Activated B cell treated with CpG ODN at 0.5 μM for 24 hours (primary cell): ENCODE data around the gene DHRS13. TPM values are rescaled to one million over a fixed set of nuclear protein-coding genes. Genes with fewer than 3 reads are reported as not detected.

Experiments
- ATAC-seq: fragments of 200-7000 bp; cut with Tn5 transposase; one replicate; pipeline ENCODE4 v1.10.0; 2021; ENCODE audit warnings: low read depth, mild to moderate bottlenecking, moderate library complexity
- CTCF ChIA-PET: fragments of 350-600 bp; sonication (Branson Sonifier 250); formaldehyde crosslinking; loops from one replicate; lab custom pipeline; 2021; ENCODE audit warnings: antibody characterized with exemption; lab: Charles Lee
- POLR2A ChIA-PET: fragments of 350-600 bp; sonication (Branson Sonifier 250); formaldehyde crosslinking; loops from one replicate; lab custom pipeline; 2021; ENCODE audit warnings: antibody characterized with exemption; lab: Charles Lee
- DNase-seq: peaks from one replicate; pipeline ENCODE4 v3.0.0; 2022
- H3K27ac Mint-ChIP-seq: one replicate; pipeline ENCODE4 v1.8.0; 2020; ENCODE audit warnings: mixed read lengths
- H3K27me3 Mint-ChIP-seq: one replicate; pipeline ENCODE4 v1.8.0; 2021; ENCODE audit warnings: mixed read lengths
- H3K36me3 Mint-ChIP-seq: one replicate; pipeline ENCODE4 v1.8.0; 2021; ENCODE audit warnings: low read depth, mixed read lengths
- H3K4me1 Mint-ChIP-seq: one replicate; pipeline ENCODE4 v1.8.0; 2021; ENCODE audit warnings: mixed read lengths
- H3K4me3 Mint-ChIP-seq: one replicate; pipeline ENCODE4 v1.8.0; 2020; ENCODE audit warnings: mild to moderate bottlenecking, mixed read lengths
- H3K9me3 Mint-ChIP-seq: one replicate; pipeline ENCODE4 v1.8.0; 2020; ENCODE audit warnings: mixed read lengths
- intact Hi-C: fragments of 100-400 bp; cut with micrococcal nuclease; formaldehyde crosslinking; loops from one replicate; pipeline ENCODE4 v1.15.1; 2024
- total RNA-seq: library from RNA; stranded (reverse); gene quantifications from 2 replicates; pipeline ENCODE4 v1.2.3, GENCODE V29; 2022
- TF ChIP-seq, protein P1 (sequence below): fragments of 200-600 bp; IDR thresholded peaks from one replicate; pipeline ENCODE4 v1.8.0; 2022; ENCODE audit warnings: antibody characterized with exemption, mild to moderate bottlenecking

DHRS13 gene
- total RNA-seq, 1 donor from 2014 or later: 39.6 TPM

DNA sequence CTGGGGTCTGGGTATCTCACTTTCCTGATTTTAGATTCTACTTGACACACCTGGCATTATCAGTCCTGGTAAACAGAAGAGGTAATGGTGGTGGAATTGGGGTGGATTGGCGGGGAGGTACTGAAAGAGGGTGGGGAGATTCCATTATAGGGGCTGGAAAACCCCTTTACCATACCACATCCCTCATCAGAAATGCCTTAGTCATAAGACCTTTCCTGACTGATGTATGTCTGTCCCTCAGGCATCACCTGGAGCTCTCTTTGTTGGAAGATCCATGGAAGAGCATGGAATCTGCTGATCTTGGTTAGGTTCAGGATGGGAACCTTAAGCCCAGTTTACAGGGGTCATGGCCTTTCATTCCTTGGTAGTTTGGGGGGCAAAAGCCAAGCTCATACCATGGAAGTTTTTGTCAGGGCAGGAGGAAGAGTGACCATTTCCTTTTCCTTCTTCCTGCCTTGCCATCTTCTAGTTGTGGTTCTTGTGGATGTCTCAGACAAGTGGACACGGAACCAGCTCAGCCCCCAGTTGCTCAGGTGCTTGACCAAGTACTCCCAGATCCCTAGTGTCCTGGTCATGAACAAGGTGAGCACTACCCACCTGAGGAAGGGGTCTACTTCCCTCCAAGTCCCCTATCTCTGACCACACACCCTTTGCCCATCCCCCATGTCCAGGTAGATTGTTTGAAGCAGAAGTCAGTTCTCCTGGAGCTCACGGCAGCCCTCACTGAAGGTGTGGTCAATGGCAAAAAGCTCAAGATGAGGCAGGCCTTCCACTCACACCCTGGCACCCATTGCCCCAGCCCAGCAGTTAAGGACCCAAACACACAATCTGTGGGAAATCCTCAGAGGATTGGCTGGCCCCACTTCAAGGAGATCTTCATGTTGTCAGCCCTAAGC, 44.7 kb downstream of the DHRS13 start:
- Mint-ChIP-seq H3K27ac (peak overlapping the region; percentile 12), H3K9me3 (no peaks in the 10 kb centered on the region), H3K36me3 (peaks cover 48% of the 10 kb centered on the region), H3K4me3 (no peak overlapping the region), H3K27me3 (no peaks in the 10 kb centered on the region), H3K4me1 (peaks cover 25% of the 10 kb centered on the region)
- ChIA-PET CTCF (no interaction called here), POLR2A (interaction anchor here (0.9 to 1.4 kb wide), 3 partner anchors 13 to 36 kb away, joined by 3 to 4 read pairs (median 3); no protein-coding TSS in a partner anchor)
- ATAC-seq: no peak
- TF ChIP-seq, protein P1, sequence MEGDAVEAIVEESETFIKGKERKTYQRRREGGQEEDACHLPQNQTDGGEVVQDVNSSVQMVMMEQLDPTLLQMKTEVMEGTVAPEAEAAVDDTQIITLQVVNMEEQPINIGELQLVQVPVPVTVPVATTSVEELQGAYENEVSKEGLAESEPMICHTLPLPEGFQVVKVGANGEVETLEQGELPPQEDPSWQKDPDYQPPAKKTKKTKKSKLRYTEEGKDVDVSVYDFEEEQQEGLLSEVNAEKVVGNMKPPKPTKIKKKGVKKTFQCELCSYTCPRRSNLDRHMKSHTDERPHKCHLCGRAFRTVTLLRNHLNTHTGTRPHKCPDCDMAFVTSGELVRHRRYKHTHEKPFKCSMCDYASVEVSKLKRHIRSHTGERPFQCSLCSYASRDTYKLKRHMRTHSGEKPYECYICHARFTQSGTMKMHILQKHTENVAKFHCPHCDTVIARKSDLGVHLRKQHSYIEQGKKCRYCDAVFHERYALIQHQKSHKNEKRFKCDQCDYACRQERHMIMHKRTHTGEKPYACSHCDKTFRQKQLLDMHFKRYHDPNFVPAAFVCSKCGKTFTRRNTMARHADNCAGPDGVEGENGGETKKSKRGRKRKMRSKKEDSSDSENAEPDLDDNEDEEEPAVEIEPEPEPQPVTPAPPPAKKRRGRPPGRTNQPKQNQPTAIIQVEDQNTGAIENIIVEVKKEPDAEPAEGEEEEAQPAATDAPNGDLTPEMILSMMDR: no peak
- no peak for DNase-seq
- intact Hi-C loops: no loop called here

DNA sequence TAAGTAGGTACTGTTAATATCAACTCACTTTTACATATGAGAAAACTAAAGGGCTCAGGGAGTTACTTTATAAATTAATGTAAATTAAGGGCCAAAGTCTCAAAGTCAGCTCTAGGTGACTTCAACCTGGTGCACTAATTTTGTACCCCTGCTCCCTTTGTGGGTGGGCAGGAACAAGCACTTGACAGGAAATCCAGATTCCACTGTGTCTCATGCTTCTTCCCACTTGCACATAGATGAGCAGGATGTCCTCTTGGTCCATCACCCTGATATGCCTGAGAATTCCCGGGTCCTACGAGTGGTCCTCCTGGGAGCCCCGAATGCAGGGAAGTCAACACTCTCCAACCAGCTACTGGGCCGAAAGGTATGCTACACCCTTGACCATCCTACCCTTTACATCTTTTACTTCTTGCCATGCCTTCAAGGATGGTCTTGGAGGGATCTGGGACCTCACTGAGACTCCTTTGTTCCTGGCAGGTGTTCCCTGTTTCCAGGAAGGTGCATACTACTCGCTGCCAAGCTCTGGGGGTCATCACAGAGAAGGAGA, 46.8 kb downstream of the DHRS13 start:
- DNase-seq (no peak), ATAC-seq (no peak)
- no peaks in the 10 kb centered on the region for H3K9me3 Mint-ChIP-seq
- POLR2A ChIA-PET: interaction anchor here (0.7 to 2.5 kb wide), 5 partner anchors 14 to 92 kb away, joined by 4 to 13 read pairs (median 11); partner anchors contain the start of genes FAM222B and FLOT2
- intact Hi-C loops: no loop called here
- CTCF ChIA-PET: interaction anchor here (1.7 to 1.8 kb wide), 2 partner anchors 46 to 129 kb away, joined by 5 to 6 read pairs; no protein-coding TSS in a partner anchor
- TF ChIP-seq, protein P1: no peak
- peaks cover 44% of the 10 kb centered on the region for H3K36me3 Mint-ChIP-seq
- peak overlapping the region; percentile 89 for H3K4me3 Mint-ChIP-seq
- no peak overlapping the region for H3K27ac Mint-ChIP-seq
- peaks cover 25% of the 10 kb centered on the region for H3K4me1 Mint-ChIP-seq
- no peaks in the 10 kb centered on the region for H3K27me3 Mint-ChIP-seq

DNA sequence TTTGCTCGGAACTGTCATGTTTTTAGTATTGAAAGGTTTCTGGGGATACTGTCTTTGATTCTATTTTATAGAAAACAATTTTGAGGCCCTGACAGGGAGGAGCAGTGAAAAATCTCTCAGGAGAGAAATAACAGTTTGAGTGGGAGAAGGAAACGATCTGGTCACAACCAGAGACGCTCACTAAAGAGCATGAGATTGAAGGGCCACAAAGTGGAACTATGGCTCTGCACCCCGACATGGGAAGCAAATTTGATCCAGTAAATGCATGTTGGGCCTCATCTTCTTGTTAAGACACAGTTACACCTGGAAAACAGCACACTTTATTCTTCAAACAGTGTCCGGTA, 47.6 kb downstream of the DHRS13 start:
- DNase-seq (no peak), ATAC-seq (no peak)
- Mint-ChIP-seq H3K27ac (peak overlapping the region; percentile 80), H3K4me1 (peaks cover 25% of the 10 kb centered on the region), H3K4me3 (peak overlapping the region; percentile 89), H3K27me3 (no peaks in the 10 kb centered on the region), H3K36me3 (peaks cover 38% of the 10 kb centered on the region), H3K9me3 (no peaks in the 10 kb centered on the region)
- intact Hi-C loops: no loop called here
- ChIA-PET POLR2A (interaction anchor here (0.6 to 2.5 kb wide), 9 partner anchors 10 to 144 kb away, joined by 3 to 13 read pairs (median 7); partner anchors contain the start of genes FAM222B, FLOT2 and RPL23A), CTCF (interaction anchor here (0.7 to 1.8 kb wide), 3 partner anchors 47 to 129 kb away, joined by 3 to 6 read pairs (median 5); no protein-coding TSS in a partner anchor)
- TF ChIP-seq, protein P1: no peak

DNA sequence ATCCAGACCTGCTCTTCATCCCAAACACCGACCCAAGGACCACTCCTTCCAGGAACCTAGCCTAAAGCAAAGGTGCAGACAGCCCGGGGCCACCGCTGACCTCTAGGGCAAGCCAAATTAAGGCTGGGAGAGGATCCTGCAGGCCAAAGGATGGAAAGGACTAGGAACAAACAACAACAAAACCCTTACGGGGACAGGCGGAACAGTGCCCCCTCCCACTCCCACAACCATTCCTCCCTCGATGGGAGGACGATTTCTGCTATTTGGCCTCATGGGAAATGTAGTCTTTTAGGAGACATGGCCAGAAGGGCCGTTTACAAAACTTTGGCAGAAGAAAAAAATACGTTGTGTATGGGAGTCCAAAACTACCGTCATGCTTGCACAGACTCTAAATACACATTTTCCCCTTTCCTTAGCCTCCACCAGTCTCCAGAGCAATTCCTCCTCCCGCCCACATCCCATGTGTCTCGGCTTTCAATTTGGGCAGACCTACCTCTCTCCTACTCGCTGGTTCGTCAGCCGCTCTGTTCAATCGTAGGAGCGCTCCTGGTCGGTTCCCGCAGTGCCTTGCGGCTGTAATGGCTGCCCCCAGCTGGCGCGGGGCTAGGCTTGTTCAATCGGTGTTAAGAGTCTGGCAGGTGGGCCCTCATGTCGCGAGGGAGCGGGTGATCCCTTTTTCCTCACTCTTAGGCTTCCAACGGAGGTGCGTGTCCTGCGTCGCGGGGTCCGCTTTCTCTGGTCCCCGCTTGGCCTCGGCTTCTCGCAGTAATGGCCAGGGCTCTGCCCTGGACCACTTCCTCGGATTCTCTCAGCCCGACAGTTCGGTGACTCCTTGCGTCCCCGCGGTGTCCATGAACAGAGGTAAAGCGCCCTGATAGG, 48.2 kb downstream of the DHRS13 start, which contains the start of gene ERAL1:
TSS of gene ERAL1 (plus strand) at position 560 of the 879 bp plus-strand sequence. CDS start at position 579, 19 bp downstream.
- Mint-ChIP-seq H3K27me3 (no peaks in the 10 kb centered on the region), H3K27ac (peak within 1 kb of the TSS; percentile 80), H3K36me3 (peaks cover 36% of the 10 kb centered on the region), H3K9me3 (no peaks in the 10 kb centered on the region), H3K4me1 (peaks cover 25% of the 10 kb centered on the region), H3K4me3 (peak within 1 kb of the TSS; percentile 89)
- TF ChIP-seq, protein P1: no peak
- ATAC-seq (peak; percentile 99), DNase-seq (peak; percentile 67)
- CTCF ChIA-PET: interaction anchor here (0.7 to 1.8 kb wide), 3 partner anchors 47 to 128 kb away, joined by 3 to 6 read pairs (median 5); no protein-coding TSS in a partner anchor
- POLR2A ChIA-PET: interaction anchor here (0.6 to 2.5 kb wide), 10 partner anchors 11 to 143 kb away, joined by 3 to 13 read pairs (median 7); partner anchors contain the start of genes FAM222B, FLOT2 and RPL23A
- intact Hi-C loops: loop anchor here (1.0 kb wide), 5 partner anchors 12 to 126 kb away; partner anchors contain the start of genes DHRS13, FAM222B and NEK8
